Endothelial cell of umbilical vein (primary cell): ENCODE results near the gene NOL8. TPM values are rescaled to one million over a fixed set of nuclear protein-coding genes. Genes with fewer than 3 reads are reported as not detected.

Experiments used
- BruUV-seq: library from RNA; stranded (reverse); fragments of 400-500 nt; replicated peaks from 2 replicates; lab custom pipeline; 2021; lab: Mats Ljungman, UMichigan
- CTCF ChIA-PET: fragments of 300-600, 350-600 bp; sonication (Branson Sonifier 250); formaldehyde crosslinking; loops from one replicate; lab custom pipeline; 2021; ENCODE audit warnings: antibody characterized with exemption, inconsistent platforms; lab: Charles Lee
- POLR2A ChIA-PET: fragments of 300-600, 350-600 bp; sonication (Branson Sonifier 250); formaldehyde crosslinking; loops from one replicate; lab custom pipeline; 2021; ENCODE audit warnings: antibody characterized with exemption, inconsistent platforms; lab: Charles Lee
- DNase-seq: peaks from one replicate; pipeline ENCODE4 v3.0.0-alpha.2; 2011; ENCODE audit warnings: low read depth, low spot score
- FAIRE-seq: peaks from 2 replicates; lab custom pipeline; 2011; peaks lifted over from hg19 to GRCh38; lab: Jason Lieb, UNC
- H2AFZ ChIP-seq: 2 replicates; pipeline ENCODE4 v1.6.0; 2012; ENCODE audit warnings: low read depth, low read length, control low read depth, inconsistent platforms
- H3K27ac ChIP-seq: 2 replicates; pipeline ENCODE4 v1.5.1; 2011; ENCODE audit warnings: low read depth, mild to moderate bottlenecking, control low read depth, low read length, moderate library complexity; ENCODE audit not compliant: insufficient read depth
- H3K27me3 ChIP-seq, 2 experiments: 2 replicates each; pipeline versions ENCODE4 v1.6.0 to v1.6.1; 2011; ENCODE audit warnings: low read length in 2 of 2, mixed read lengths in 1 of 2; ENCODE audit not compliant: control insufficient read depth in 2 of 2, insufficient read depth in 2 of 2
- H3K36me3 ChIP-seq, 2 experiments: 2 replicates in 1 of 2; 3 replicates in 1 of 2; pipeline ENCODE4 v1.5.1; 2011; ENCODE audit warnings: low read length in 2 of 2, mild to moderate bottlenecking in 1 of 2, moderate library complexity in 1 of 2; ENCODE audit not compliant: control insufficient read depth in 2 of 2, insufficient read depth in 2 of 2; ENCODE audit errors: extremely low read depth in 1 of 2
- H3K4me1 ChIP-seq: 3 replicates; pipeline ENCODE4 v1.5.1; 2011; ENCODE audit warnings: mild to moderate bottlenecking, low read length; ENCODE audit not compliant: control insufficient read depth, insufficient read depth; ENCODE audit errors: extremely low read depth
- H3K4me2 ChIP-seq: 2 replicates; pipeline ENCODE4 v1.6.1; 2011; ENCODE audit warnings: low read length, control low read depth, mixed read lengths; ENCODE audit not compliant: insufficient read depth
- H3K4me3 ChIP-seq, 3 experiments: fragments of 200-600 bp in 1 of 3; sonication (generic), shearing (Covaris generic) in 1 of 3; replicated peaks in 1 of 3; 2 replicates each; pipeline ENCODE4 v1.5.1; 2011 to 2016; ENCODE audit warnings: control low read depth in 3 of 3, low read length in 3 of 3, mild to moderate bottlenecking in 2 of 3, inconsistent platforms in 1 of 3, low read depth in 1 of 3, moderate library complexity in 1 of 3; ENCODE audit not compliant: insufficient read depth in 1 of 3
- H3K79me2 ChIP-seq: 2 replicates; pipeline ENCODE4 v1.6.0; 2012; ENCODE audit warnings: low read length, inconsistent platforms; ENCODE audit not compliant: control insufficient read depth, insufficient read depth
- H3K9ac ChIP-seq: replicated peaks from 2 replicates; pipeline ENCODE3; 2011; ENCODE audit warnings: low read length, control low read depth; ENCODE audit not compliant: insufficient read depth; ENCODE audit errors: extremely low read depth
- H3K9me1 ChIP-seq: replicated peaks from 3 replicates; pipeline ENCODE4 v1.6.0; 2011; ENCODE audit warnings: mild to moderate bottlenecking, low read length; ENCODE audit not compliant: control insufficient read depth, insufficient read depth; ENCODE audit errors: extremely low read depth
- H3K9me3 ChIP-seq: replicated peaks from 2 replicates; pipeline ENCODE4 v1.5.1; 2012; ENCODE audit warnings: low read length, inconsistent platforms; ENCODE audit not compliant: control insufficient read depth, insufficient read depth
- H4K20me1 ChIP-seq: replicated peaks from 2 replicates; pipeline ENCODE3; 2011; ENCODE audit warnings: mild to moderate bottlenecking, low read length; ENCODE audit not compliant: control insufficient read depth, insufficient read depth; ENCODE audit errors: extremely low read depth
- CTCF ChIP-seq, 2 donors: IDR thresholded peaks; 1 replicate in 1 of 2; 2 replicates in 1 of 2; pipeline ENCODE4 v1.5.1; 2011; ENCODE audit warnings: low read length in 2 of 2, mild to moderate bottlenecking in 2 of 2, moderate library complexity in 2 of 2, control low read depth in 1 of 2, inconsistent platforms in 1 of 2, low read depth in 1 of 2; ENCODE audit not compliant: insufficient read depth in 1 of 2; ENCODE audit errors: extremely low read depth in 1 of 2
- EZH2 ChIP-seq: IDR thresholded peaks from 2 replicates; pipeline ENCODE4 v1.6.1; 2012; ENCODE audit warnings: borderline replicate concordance, low read depth, mild to moderate bottlenecking, moderate library complexity, low read length, inconsistent platforms; ENCODE audit not compliant: severe bottlenecking
- FOS ChIP-seq: IDR thresholded peaks from 2 replicates; pipeline ENCODE4 v1.6.1; 2011; ENCODE audit warnings: mild to moderate bottlenecking, low read length, moderate library complexity, borderline replicate concordance; ENCODE audit not compliant: insufficient read depth
- GATA2 ChIP-seq: IDR thresholded peaks from 2 replicates; pipeline ENCODE4 v1.7.0; 2011; ENCODE audit warnings: low read depth, mild to moderate bottlenecking, moderate library complexity, mixed read lengths, low read length; ENCODE audit not compliant: insufficient read length, insufficient read depth
- MAX ChIP-seq: IDR thresholded peaks from 2 replicates; pipeline ENCODE4 v1.6.1; 2011; ENCODE audit not compliant: insufficient read depth, insufficient read length
- MYC ChIP-seq: IDR thresholded peaks from one replicate; pipeline ENCODE4 v1.6.1; 2011; ENCODE audit warnings: mild to moderate bottlenecking, low read depth, low read length
- POLR2A ChIP-seq: IDR thresholded peaks from 2 replicates; pipeline ENCODE4 v1.6.1; 2012; ENCODE audit warnings: low read depth, mild to moderate bottlenecking, control low read depth, low read length
- dilution Hi-C: fragments of 300-500 bp; cut with MboI; formaldehyde crosslinking; loops from one replicate; pipeline ENCODE4 v1.15.0; 2019; ENCODE audit warnings: low sequenced_read_pairs; ENCODE audit not compliant: extremely low pct_ligation_motif_present
- intact Hi-C: fragments of 100-400 bp; cut with micrococcal nuclease; formaldehyde crosslinking; loops from one replicate; pipeline ENCODE4 v1.10.0; 2022
- polyA plus RNA-seq, 4 experiments: library from polyadenylated mRNA; depleted of rRNA in 3 of 4; stranded (reverse) in 3 of 4; unstranded in 1 of 4; fragments of >200 nt; gene quantifications; 2 replicates each; pipeline versions ENCODE4 v1.2.1 to v1.2.3, GENCODE V29; 2011 to 2012; ENCODE audit warnings: missing spikeins in 1 of 4
- total RNA-seq: library from RNA; stranded (reverse); gene quantifications from 2 replicates; pipeline ENCODE4 v1.2.3, GENCODE V29; 2021

The NOL8 gene
- total and polyA plus RNA-seq, 2 donors (not counting 3 experiments of a cell fraction or from before 2014, with no cell fraction given) = 5.6 to 41.6 TPM

- Histone ChIP-seq H3K27ac (no peak overlapping the region), H3K27me3 (no peaks in the 10 kb centered on the region), H3K4me3 (no peak overlapping the region), H3K9ac (no peak overlapping the region), H2AFZ (no peak overlapping the region), H3K4me1 (no peaks in the 10 kb centered on the region), H4K20me1 (no peaks in the 10 kb centered on the region), H3K79me2 (peaks cover 5% of the 10 kb centered on the region), H3K4me2 (no peak overlapping the region), H3K36me3 (peaks cover 26 to 44% of the 10 kb centered on the region in 2 experiments), H3K9me1 (no peaks in the 10 kb centered on the region), H3K9me3 (no peaks in the 10 kb centered on the region)
- dilution Hi-C loops (no loop called here), intact Hi-C loops (no loop called here)
- POLR2A ChIA-PET = no interaction called here
- TF ChIP-seq MYC (no peak), POLR2A (no peak), FOS (no peak), MAX (no peak), EZH2 (no peak), CTCF (IDR thresholded peaks at IDR 0.05; ENCODE audit: extremely low read depth in 1 of 2, insufficient read depth in 1 of 2, low read depth in 1 of 2, low read length in 2 of 2) (no peak), GATA2 (no peak)
- no peak for DNase-seq
- FAIRE-seq = no peak
- BruUV-seq = no TSS peak
- CTCF ChIA-PET = interaction anchor here (0.7 to 1.2 kb wide), 4 partner anchors 9 to 160 kb away, joined by 3 read pairs; no protein-coding TSS in a partner anchor
Observed at GRCh38 chr9:92279302-92279701, 45.8 kb downstream of the NOL8 start.
